K562 (cell line): ENCODE data around the gene FILIP1L. TPM values are rescaled to one million over a fixed set of nuclear protein-coding genes. Genes with fewer than 3 reads are reported as not detected.

ENCODE experiments used
- CHD1 ChIP-seq: fragments of 200-600 bp; sonication (generic); IDR thresholded peaks from one replicate; pipeline ENCODE4 v1.6.1; 2012; ENCODE audit warnings: mild to moderate bottlenecking, moderate library complexity, low read length, inconsistent platforms
- DNMT1 ChIP-seq: fragments of 450-650 bp; IDR thresholded peaks from 2 replicates; pipeline ENCODE4 v1.6.1; 2016; ENCODE audit warnings: antibody characterized with exemption, mild to moderate bottlenecking
- EP400 ChIP-seq: fragments of 450-650 bp; IDR thresholded peaks from 2 replicates; pipeline ENCODE4 v1.6.1; 2017; ENCODE audit warnings: antibody characterized with exemption, mild to moderate bottlenecking, moderate library complexity
- ESRRB ChIP-seq: fragments of 250-450 bp; sonication (Bioruptor Pico); IDR thresholded peaks from 2 replicates; pipeline ENCODE4 v1.5.0; 2020; ENCODE audit warnings: mild to moderate bottlenecking, moderate library complexity, borderline replicate concordance
- GTF2F1 ChIP-seq: IDR thresholded peaks from 2 replicates; pipeline ENCODE4 v1.6.1; 2011; ENCODE audit warnings: low read depth, low read length, improper control_type of control experiment
- ILK ChIP-seq: fragments of 450-650 bp; IDR thresholded peaks from 2 replicates; pipeline ENCODE4 v1.6.1; 2016; ENCODE audit warnings: missing genetic modification characterization, low read depth, mild to moderate bottlenecking, missing compliant biosample characterization, moderate library complexity, borderline replicate concordance
- MEF2D ChIP-seq: conservative IDR thresholded peaks from 2 replicates; pipeline ENCODE4 v1.6.1; 2016; ENCODE audit warnings: low read depth, missing genetic modification characterization, missing compliant biosample characterization
- NUFIP1 ChIP-seq: fragments of 450-650 bp; IDR thresholded peaks from 2 replicates; pipeline ENCODE4 v1.6.1; 2018; ENCODE audit not compliant: partially characterized antibody
- ZNF24 ChIP-seq: fragments of 450-650 bp; IDR thresholded peaks from 2 replicates; pipeline ENCODE4 v1.6.1; 2016
- ZNF589 ChIP-seq: fragments of 200-800 bp; sonication (Bioruptor generic); IDR thresholded peaks from 2 replicates; pipeline ENCODE4 v1.6.1; 2016; ENCODE audit warnings: low read depth, missing genetic modification characterization, missing compliant biosample characterization
- ZNF785 ChIP-seq: fragments of 250-450 bp; sonication (Bioruptor Pico); IDR thresholded peaks from 2 replicates; pipeline ENCODE4 v1.4.0; 2020; ENCODE audit warnings: mild to moderate bottlenecking
- polyA plus RNA-seq, 8 experiments: library from polyadenylated mRNA; depleted of rRNA in 4 of 8; stranded (reverse) in 5 of 8; unstranded in 3 of 8; fragments of >200 nt; fragmentation: Nextera tagmentation in 2 of 8; fragmentation: Illumina TruSeq in 1 of 8; extraction: Ambion mirVana in 2 of 8; extraction: Trizol in 1 of 8; gene quantifications; 2 replicates each; pipeline versions ENCODE4 v1.2.1 to v1.2.3, GENCODE V29; 2011 to 2014; ENCODE audit warnings: inconsistent platforms in 1 of 8, missing spikeins in 1 of 8
- total RNA-seq, 7 experiments: library from RNA; depleted of rRNA in 6 of 7; stranded (reverse); fragments of >200 nt in 6 of 7; fragmentation: Illumina TruSeq in 2 of 7; extraction: Trizol in 2 of 7; gene quantifications; 2 replicates each; pipeline versions ENCODE4 v1.2.1 to v1.2.3, GENCODE V29; 2011 to 2021; ENCODE audit warnings: low replicate concordance in 1 of 7
- TF ChIP-seq, protein P1 (sequence below): fragments of 250-450 bp; sonication (Bioruptor Pico); IDR thresholded peaks from 2 replicates; pipeline ENCODE4 v1.4.0; 2020
- TF ChIP-seq, protein P2 (sequence below): fragments of 250-450 bp; sonication (Bioruptor Pico); IDR thresholded peaks from 2 replicates; pipeline ENCODE4 v1.5.0; 2020; ENCODE audit warnings: mild to moderate bottlenecking, borderline replicate concordance
- TF ChIP-seq, protein P3 (sequence below): fragments of 250-450 bp; sonication (Bioruptor Pico); IDR thresholded peaks from 2 replicates; pipeline ENCODE4 v1.5.0; 2022; ENCODE audit warnings: mild to moderate bottlenecking
- TF ChIP-seq, protein P4 (sequence below), 2 experiments: fragments of 200-800 bp in 1 of 2; sonication (Bioruptor generic) in 1 of 2; sonication (generic) in 1 of 2; formaldehyde crosslinking in 1 of 2; IDR thresholded peaks in 1 of 2; conservative IDR thresholded peaks in 1 of 2; 2 replicates each; pipeline versions ENCODE4 v1.5.0 to v1.6.1; 2016 to 2020; ENCODE audit warnings: missing compliant biosample characterization in 1 of 2, missing genetic modification characterization in 1 of 2, missing genetic modification reagents in 1 of 2

Gene FILIP1L
- total and polyA plus RNA-seq, 9 of the 15 experiments (the other 6 are each of a cell fraction or from before 2014, with no cell fraction given) = 0.50 to 2.1 (median 1.1) TPM

DNA sequence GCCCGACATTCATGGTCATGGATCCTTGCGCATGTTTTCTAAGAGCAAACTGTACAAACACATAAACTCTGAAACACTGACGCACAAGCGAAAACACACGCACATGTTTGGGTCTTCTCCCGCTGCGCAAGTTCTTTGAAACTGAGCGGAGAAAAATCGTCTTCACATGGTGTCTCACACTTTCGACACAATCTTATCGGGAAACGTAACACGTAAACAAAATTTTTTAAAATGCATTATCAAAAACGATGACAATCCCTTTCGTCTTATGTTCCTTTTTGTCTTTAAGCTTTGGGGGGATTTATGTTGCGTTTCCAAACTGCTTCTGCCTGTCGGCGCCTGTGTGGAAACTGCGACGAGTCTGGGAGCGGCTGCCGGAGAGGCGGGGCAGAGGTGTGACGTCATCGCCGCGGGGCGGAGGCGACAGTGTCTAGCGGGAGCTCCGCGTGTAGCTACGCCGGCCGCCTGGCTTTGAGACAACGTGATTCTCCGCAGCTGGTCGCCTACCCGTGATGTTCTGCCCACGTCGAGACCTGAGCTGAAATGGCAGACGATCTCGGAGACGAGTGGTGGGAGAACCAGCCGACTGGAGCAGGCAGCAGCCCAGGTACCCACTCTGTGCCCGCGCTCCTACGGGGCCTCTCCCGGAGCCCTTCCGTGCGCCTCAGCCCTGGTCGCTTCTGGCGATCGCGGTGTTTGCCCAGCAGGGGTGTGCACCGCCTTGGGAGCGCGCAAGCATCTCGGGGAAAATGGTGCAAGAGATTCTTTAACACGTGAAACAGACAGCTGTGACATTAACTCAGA lies 296.7 kb downstream of the FILIP1L start, which contains the start of gene CMSS1 (continued):
- TF ChIP-seq, protein P1, sequence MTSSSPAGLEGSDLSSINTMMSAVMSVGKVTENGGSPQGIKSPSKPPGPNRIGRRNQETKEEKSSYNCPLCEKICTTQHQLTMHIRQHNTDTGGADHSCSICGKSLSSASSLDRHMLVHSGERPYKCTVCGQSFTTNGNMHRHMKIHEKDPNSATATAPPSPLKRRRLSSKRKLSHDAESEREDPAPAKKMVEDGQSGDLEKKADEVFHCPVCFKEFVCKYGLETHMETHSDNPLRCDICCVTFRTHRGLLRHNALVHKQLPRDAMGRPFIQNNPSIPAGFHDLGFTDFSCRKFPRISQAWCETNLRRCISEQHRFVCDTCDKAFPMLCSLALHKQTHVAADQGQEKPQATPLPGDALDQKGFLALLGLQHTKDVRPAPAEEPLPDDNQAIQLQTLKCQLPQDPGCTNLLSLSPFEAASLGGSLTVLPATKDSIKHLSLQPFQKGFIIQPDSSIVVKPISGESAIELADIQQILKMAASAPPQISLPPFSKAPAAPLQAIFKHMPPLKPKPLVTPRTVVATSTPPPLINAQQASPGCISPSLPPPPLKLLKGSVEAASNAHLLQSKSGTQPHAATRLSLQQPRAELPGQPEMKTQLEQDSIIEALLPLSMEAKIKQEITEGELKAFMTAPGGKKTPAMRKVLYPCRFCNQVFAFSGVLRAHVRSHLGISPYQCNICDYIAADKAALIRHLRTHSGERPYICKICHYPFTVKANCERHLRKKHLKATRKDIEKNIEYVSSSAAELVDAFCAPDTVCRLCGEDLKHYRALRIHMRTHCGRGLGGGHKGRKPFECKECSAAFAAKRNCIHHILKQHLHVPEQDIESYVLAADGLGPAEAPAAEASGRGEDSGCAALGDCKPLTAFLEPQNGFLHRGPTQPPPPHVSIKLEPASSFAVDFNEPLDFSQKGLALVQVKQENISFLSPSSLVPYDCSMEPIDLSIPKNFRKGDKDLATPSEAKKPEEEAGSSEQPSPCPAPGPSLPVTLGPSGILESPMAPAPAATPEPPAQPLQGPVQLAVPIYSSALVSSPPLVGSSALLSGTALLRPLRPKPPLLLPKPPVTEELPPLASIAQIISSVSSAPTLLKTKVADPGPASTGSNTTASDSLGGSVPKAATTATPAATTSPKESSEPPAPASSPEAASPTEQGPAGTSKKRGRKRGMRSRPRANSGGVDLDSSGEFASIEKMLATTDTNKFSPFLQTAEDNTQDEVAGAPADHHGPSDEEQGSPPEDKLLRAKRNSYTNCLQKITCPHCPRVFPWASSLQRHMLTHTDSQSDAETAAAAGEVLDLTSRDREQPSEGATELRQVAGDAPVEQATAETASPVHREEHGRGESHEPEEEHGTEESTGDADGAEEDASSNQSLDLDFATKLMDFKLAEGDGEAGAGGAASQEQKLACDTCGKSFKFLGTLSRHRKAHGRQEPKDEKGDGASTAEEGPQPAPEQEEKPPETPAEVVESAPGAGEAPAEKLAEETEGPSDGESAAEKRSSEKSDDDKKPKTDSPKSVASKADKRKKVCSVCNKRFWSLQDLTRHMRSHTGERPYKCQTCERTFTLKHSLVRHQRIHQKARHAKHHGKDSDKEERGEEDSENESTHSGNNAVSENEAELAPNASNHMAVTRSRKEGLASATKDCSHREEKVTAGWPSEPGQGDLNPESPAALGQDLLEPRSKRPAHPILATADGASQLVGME (CRISPR knock-in tag) = no peak
- TF ChIP-seq DNMT1 = no peak
- TF ChIP-seq ZNF785 (CRISPR knock-in tag) = no peak
- no peak for TF ChIP-seq CHD1
- no peak for TF ChIP-seq NUFIP1
- peak; percentile 78; the same call in 1 of the 2 replicates for TF ChIP-seq ZNF589
- TF ChIP-seq ESRRB = no peak
- TF ChIP-seq, protein P2, sequence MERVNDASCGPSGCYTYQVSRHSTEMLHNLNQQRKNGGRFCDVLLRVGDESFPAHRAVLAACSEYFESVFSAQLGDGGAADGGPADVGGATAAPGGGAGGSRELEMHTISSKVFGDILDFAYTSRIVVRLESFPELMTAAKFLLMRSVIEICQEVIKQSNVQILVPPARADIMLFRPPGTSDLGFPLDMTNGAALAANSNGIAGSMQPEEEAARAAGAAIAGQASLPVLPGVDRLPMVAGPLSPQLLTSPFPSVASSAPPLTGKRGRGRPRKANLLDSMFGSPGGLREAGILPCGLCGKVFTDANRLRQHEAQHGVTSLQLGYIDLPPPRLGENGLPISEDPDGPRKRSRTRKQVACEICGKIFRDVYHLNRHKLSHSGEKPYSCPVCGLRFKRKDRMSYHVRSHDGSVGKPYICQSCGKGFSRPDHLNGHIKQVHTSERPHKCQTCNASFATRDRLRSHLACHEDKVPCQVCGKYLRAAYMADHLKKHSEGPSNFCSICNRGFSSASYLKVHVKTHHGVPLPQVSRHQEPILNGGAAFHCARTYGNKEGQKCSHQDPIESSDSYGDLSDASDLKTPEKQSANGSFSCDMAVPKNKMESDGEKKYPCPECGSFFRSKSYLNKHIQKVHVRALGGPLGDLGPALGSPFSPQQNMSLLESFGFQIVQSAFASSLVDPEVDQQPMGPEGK (CRISPR knock-in tag) = no peak
- TF ChIP-seq MEF2D (tag) = no peak
- no peak for TF ChIP-seq ILK (tag)
- peak; percentile 99 for TF ChIP-seq EP400
- TF ChIP-seq, protein P3, sequence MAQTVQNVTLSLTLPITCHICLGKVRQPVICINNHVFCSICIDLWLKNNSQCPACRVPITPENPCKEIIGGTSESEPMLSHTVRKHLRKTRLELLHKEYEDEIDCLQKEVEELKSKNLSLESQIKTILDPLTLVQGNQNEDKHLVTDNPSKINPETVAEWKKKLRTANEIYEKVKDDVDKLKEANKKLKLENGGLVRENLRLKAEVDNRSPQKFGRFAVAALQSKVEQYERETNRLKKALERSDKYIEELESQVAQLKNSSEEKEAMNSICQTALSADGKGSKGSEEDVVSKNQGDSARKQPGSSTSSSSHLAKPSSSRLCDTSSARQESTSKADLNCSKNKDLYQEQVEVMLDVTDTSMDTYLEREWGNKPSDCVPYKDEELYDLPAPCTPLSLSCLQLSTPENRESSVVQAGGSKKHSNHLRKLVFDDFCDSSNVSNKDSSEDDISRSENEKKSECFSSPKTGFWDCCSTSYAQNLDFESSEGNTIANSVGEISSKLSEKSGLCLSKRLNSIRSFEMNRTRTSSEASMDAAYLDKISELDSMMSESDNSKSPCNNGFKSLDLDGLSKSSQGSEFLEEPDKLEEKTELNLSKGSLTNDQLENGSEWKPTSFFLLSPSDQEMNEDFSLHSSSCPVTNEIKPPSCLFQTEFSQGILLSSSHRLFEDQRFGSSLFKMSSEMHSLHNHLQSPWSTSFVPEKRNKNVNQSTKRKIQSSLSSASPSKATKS (CRISPR knock-in tag) = no peak
- TF ChIP-seq, protein P4, sequence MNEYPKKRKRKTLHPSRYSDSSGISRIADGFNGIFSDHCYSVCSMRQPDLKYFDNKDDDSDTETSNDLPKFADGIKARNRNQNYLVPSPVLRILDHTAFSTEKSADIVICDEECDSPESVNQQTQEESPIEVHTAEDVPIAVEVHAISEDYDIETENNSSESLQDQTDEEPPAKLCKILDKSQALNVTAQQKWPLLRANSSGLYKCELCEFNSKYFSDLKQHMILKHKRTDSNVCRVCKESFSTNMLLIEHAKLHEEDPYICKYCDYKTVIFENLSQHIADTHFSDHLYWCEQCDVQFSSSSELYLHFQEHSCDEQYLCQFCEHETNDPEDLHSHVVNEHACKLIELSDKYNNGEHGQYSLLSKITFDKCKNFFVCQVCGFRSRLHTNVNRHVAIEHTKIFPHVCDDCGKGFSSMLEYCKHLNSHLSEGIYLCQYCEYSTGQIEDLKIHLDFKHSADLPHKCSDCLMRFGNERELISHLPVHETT (CRISPR knock-in tag; conservative IDR thresholded peaks at IDR 0.05 in 1 of 2, IDR thresholded peaks at IDR 0.05 in 1 of 2) = 0 out of 4 replicates have a peak, but pooled peaks of 1 of the 2 experiments have one; percentile 31
- TF ChIP-seq GTF2F1 = no peak
- no peak for TF ChIP-seq ZNF24
